Left forelimb (tissue), 1 donor: ENCODE data around the gene PDE8A.
"Not testable (repeated sequence)": the region's sequence is repeated elsewhere in the genome, so short reads cannot be mapped to it uniquely, and the experiment has no call there.

ENCODE experiments used
- DNase-seq: peaks from one replicate; pipeline ENCODE4 v3.0.0-alpha.2; 2018; ENCODE audit warnings: low spot score

Gene PDE8A

DNA sequence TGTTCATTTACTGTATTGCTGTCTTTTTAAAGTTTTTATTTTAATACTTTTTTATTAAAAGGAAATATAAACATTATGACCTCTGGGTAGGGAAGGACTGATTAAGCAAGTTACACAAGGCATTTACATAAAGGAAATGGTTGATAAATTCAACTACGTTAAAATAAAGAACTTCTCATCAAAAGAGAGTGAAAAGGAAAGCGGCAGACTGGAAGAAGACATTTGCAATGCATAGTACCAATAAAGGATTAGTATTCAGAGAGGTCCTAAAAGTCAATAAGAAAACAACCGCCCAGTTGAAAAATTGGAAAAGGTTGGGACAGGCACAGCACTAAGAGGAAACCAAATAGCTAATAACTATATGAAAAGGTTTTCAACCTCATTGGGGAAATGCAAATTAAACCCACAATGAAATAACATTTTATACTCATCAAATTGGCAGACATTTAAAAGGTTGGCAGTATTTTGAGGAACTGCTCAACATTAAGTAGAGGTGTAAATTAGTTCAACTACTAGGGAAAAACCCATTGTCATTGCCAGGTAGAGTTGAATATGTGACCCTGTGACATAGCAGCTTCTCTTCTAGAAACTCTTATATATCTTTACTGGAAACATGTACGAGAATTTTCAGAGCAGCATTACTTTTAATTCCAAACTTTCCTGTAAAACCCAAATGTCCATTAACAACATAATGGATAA, 9.5 kb downstream of the PDE8A start:
- no peak for DNase-seq

DNA sequence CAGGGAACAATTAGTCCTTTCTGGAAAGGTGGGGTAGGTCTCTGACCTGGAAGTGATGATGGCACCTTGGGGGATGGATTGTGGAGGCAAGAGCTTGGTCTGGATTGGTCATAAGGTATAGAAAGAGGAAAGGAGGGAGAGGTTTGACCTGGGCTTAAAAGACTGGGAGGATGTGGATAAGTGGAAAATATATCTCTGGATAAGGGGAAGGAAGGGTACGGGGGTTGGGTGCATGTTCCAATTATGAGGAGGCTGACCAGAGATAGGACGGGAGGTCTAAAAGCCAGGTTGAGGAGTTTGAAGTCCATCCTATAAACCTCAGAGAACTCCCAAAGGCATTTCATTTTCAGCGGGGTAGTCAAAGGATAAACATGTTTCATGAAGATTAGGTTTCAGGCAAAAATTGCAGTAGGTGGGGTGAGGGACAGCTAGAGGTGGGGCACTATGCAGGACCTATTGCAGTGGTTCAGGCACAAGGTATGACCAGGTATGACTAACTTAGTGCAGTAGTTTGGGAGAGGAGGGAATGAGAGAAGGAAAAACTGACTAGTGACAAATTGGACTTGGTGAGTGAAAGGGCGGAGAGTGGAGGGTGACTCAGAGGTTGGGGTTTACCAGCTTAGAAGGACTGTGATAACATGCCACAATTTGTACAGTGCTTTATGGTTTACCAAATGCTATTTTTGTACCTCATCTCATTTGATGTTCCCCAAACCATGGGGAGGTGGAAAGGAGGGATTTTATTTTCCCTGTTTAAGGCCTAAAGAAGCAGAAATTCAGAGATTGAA, 10.7 kb downstream of the PDE8A start:
- no peak for DNase-seq

DNA sequence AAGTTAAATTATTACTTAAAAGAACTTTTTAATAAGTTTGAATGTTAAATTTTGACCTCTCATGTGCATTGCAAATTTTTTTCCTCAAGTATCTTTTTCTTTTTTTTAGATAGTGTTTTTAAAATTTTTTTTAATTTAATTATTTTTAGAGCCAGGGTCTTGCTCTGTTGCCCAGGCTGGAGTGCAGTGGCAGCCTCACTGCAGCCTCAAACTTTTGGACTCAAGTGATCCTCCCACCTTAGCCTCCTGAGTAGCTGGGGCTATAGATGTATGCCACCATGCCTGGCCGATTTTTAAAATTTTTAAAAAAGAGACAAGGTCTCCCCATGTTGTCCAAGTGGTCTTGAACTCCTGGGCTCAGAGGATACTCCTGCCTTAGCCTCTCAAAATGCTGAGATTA, 14.4 kb downstream of the PDE8A start:
- DNase-seq = no peak

DNA sequence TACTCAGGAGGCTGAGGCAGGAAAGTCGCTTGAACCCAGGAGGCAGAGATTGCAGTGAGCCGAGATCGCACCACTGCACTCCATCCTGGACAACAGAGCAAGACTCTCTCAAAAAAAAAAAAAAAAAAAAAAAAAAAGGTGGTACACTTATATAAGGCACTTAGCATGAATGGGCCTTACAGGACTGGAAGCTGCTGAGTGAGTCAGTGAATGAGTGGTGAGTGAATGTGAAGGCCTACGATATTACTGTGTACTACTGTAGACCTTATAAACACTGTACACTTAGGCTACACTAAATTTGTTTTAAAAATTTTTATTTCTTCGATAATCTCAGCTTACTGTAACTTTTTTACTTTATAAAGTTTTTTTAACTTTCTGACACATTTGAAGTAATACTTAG, 15.1 kb downstream of the PDE8A start:
- DNase-seq = not testable (repeated sequence)

DNA sequence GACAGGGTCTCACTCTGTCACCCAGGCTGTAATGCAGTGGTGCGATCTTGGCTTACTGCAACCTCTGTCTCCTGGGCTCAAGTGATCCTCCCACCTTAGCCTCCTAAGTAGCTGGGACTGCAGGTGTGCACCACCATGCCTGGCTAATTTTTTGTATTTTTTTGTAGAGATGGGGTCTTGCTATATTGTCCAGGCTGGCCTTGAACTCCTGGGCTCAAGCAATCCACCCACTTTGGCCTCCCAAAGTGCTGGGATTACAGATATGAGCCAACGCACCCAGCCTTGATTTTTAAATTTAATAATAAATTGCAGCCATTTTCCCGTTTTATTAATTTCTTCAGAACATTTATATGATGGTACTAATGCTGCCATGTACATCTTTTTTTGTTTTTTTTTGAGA, 15.6 kb downstream of the PDE8A start:
- DNase-seq = not testable (repeated sequence)

DNA sequence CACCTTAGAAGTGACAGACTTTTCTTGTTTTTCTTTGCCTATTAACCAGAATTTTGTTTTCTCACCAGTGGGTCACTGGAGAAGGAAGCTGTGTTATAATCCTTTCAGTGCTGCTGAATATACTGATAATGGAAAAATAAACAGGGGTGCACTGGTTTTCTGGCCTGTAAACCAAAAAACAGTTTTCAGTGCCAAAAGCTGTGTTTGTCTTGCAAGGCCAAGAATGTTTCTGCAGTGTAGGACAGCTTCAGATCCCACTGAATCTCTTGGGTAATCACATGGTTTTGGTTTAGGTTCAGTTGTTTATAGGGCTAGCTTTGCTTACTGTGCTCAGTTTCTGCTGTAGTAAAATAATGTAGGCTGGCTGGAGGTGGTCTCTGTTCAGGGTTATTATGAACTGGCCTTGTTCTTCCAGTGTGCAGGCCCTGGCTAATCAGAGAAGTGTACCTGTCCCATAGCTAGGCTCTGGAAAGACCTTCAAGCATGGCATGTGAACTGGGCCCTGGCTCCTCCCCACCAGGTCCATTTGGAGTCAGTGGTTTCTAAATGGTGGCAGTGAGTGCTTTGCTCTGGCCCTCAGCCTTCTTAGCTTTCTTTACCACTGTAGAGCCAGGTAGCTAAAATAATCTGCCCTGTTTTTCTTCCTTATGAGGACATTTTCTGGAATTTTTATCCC, 18.7 kb downstream of the PDE8A start:
- no peak for DNase-seq

DNA sequence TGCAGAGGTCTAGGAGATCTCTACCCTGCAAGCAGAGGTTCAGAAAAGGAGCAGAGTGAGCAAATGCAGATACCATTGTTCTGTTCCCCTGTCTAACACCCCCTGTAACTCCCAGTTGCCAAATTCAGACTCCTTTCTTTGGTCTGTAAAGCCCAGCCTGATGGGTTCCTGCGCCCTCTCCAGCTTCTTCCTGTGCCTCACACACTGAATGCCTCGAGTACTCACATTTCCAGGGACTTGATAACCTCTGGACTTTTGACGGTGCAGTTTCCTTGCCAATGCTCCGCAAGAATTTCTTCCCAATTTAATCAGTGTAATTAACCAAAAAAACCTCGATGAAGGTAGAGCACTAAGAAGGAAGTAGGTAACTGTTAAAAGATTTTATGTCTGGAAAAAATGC, 19.3 kb downstream of the PDE8A start:
- no peak for DNase-seq

DNA sequence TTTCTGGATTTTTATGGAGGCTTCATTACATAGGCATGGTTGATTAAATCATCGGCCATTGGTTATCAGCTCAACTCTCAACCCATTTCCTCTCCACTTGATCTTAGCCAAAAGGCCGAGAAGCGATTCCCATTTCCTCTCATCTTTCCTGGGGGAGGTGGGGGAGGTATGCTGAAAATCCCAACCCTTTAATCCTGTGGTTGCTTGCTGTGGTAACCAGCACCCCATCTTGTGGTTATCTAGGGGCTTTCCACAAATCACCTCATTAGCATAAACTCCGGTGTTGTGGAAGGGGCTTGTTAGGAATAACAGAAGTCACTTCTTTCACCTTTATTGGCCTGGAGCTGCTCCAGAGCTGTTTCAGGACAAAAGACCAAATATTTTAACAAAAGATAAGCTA, 20.9 kb downstream of the PDE8A start:
- no peak for DNase-seq

DNA sequence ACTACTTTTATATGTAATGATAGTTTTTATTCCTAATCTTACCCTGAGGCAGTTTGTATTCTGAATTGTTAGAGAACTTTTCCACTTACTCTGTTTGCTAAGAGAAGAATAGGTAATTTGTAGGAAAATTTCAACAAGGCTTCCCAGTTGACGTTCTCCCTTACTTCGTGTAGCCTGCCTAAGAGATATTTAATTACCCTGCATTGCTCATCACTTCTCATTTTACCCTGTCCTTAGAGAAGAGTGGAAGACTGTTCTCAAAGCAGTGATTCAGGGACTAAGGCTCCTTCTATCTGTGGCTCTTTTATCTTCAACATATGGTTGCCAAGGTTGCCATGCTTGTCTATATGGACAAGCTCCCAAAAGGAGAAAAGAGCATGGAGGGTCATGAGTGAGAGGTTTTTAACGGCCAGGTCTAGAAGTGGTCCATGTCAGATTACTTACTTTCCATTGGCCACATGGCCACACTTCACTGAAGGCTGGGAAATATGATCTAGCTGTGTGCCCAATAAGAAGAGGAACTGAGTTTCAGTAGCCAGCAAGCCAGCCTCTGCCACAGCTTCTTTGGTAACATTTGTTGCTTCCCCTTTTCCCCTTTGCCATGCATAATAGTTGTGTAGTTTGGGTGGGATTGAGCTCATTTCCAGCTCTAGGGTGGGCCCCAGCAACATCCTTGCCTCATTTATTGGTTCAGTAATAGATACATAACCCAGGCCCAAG, 22.1 kb downstream of the PDE8A start:
- no peak for DNase-seq

DNA sequence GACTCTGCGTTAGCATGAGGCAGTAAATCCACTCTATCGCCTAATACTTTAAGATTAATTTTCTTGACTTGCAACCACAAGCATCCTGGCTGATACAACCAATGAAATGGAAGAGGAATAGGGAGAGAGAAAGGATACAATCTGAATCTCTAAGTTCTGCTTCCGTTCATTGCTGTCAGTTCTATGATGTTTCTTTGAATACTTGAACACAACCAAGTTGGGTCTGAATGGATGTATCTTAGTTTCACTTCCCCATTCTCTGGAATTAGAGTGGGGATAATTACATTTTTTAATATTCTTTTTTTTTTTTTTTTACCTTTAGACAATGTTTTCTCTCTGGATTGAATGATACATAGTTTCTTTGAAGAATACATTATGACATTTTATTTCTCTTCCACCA, 22.9 kb downstream of the PDE8A start:
- DNase-seq = no peak

DNA sequence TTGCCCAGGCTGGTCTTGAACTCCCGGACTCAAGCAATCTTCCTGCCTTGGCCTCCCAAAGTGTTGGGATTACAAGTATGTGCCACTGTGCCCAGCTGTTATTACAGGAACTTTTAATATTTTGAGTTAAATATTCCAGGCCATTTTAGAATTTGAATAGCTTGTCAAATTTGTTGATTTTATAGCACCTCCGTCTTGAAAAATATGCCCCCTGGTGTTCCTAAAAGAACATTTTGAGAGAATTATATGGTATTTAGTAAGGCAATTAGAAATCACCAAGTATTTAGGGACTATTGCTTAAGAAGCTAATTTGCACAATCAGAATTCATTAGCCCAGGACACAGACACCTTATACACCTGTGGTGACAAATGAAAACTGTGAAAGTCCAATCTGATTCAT, 23.7 kb downstream of the PDE8A start:
- DNase-seq = no peak

DNA sequence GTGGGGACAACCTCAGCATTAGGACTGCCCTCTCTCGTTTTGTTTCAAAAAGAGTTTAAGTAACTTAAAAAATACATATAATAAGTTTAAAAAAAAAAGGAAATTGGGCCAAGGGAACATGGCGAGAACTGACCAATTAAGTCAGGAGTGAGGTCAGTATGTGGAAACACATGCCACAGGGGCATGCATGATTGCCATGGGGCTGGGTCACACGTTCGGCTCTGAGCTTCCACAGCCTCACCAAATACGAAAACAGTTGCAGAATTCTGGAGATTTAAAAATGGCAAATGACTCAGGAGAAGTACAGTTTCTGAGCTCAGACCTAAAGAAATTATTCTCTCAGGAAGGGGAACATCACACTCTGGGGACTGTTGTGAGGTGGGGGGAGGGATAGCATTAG, 24.1 kb downstream of the PDE8A start:
- DNase-seq = no peak

DNA sequence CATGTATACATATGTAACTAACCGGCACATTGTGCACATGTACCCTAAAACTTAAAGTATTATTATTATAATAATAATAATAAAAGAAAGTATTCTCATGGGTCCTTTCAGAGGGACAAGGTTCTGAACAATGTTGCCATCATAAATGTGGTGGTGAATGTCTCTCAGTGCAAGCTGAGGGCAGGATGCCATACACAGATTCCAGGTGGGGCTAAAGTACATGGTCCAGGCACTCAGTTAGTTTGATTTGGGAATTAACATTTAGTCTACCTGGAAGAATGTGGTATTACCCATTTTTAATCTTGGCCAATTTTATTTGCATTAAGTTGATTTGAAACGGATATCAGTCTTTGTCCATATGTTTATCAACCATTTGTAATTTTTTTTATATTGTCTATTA, 24.5 kb downstream of the PDE8A start:
- no peak for DNase-seq

DNA sequence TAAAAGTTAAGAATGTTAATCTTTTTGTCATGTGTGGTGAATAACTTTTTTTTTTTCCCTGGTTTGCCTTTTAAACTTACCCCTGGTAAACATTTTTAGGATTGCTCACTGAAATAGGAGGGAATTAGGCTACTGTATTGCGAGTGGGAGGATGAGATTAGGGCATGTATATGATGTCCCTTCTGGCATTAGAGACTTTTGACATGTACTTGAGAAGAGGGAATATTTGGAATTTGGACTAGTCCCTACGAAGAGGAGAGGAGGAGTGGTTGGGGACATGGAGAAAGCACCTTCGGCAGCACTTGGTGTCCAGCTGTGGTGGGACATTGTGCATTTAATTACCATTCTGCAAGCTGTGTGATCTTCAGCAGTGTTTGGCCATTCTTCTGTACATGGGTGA, 25.0 kb downstream of the PDE8A start:
- no peak for DNase-seq

DNA sequence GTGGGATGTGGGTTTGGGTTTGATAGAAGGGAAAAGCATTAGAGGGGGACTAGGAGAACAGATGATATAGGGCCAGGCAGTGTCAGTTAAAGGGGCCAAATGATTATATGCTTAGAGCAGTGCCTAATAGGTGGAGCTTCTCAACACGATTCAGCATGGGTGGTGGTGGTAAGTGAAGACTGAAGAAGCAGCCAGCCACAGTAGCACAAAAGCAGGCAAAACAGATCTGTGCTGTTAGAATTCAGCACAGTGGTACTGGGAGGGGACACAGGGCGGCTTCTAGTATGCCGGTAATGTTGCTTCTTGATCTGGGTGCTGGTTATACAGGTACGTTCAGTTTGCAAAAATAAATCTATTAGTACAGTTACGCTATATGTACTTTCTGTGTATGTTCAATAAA, 25.5 kb downstream of the PDE8A start:
- DNase-seq = no peak

DNA sequence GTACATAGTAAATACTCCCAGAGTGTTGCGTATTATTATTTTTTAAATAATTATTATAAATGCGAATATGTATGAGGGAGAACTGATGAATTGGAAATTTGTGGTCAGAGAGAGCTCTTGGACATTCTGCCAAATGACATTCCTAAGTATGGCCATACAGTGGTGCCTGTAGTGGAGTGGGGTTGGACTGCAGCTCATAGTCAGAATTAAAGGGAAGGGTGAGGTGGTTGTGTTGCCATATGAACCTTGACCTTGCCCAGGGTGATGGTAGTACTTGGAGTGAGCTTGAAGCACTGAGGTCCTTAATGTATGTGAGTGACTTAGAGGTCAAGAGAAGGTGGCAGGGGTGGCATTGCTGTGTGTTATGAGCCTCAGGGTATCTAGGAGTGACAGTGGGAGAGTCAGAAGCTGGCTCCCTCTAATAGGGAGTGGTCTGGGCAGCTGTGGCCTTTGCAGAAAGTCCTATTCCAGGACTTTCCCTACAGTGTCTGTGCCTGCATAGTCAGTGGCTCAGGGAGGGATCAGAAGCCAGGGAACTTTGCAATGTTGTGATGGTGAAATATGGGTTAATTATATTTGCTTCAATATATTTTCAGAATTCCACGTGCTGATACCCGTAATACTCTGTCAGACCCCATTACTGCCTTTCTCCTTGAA, 26.2 kb downstream of the PDE8A start:
- DNase-seq = no peak

DNA sequence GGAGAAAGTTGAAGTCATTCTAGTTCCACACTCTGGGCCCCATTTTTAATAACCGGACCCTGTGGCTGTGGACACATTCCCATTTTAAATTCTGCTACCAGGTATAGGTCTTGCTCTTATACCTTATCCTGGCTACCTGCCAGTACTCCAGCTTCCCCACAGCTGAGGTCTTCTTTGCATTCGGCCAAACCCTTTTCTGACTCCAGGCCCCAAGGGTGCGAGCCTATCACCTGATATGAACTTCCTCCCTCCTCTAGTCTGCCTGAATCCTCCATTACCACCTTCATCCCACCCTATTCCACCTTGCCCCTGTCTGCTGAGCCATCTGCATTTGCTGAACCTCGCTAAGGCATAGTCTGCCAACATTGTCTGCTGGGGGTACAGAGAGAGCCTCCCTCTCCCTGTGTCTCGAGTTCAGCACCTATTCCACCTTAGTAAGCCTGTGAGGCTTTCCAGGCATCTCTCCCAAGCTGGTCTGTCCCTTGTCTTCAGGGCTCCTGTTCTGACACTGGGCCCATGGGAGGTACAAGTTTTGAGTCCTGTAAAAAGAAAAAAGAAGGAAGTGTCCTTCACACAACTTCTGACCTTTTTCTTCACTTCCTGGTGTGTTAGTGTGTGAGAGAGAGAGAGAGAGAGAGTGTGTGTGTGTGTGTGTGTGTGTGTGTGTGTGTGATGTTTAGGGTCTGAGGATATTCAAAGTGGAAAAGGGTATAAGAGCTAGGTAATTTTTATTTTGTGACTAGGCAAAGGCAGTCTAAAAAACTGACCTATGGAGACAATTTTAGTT, 27.0 kb downstream of the PDE8A start:
- DNase-seq = no peak

DNA sequence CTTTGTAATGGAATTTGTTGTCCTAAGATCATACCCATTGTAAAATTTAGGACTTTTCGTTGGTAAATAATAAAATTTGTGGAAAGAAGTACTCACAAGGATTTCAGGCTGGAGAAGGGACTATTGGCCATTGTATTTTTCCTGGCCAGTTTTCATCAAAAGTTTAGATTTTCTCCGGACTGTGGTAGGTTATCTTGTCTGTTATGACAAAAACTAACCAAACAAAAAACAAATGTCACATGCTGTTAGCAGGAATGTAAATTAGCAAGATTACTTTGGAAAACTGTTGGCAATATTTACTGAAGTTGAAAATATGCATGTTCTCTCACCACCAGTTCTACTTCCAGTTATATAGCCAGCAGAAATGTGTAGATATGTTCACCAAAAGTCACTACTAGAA, 27.8 kb downstream of the PDE8A start:
- no peak for DNase-seq

DNA sequence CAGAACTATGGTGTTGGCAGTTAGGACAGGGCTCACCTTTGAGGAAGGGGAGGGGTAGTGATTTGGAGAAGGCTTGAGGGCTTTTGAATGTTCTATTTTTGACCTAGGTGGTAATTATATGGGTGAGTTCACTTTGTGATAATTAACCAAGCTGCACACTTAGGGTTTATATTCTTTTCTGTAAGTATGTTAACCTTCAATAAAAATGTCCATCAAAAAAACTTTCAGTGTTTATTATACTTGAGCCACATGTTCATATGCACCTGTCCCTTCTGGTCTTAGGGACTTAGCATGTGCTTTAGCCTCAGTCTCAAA, 28.4 kb downstream of the PDE8A start:
- no peak for DNase-seq

DNA sequence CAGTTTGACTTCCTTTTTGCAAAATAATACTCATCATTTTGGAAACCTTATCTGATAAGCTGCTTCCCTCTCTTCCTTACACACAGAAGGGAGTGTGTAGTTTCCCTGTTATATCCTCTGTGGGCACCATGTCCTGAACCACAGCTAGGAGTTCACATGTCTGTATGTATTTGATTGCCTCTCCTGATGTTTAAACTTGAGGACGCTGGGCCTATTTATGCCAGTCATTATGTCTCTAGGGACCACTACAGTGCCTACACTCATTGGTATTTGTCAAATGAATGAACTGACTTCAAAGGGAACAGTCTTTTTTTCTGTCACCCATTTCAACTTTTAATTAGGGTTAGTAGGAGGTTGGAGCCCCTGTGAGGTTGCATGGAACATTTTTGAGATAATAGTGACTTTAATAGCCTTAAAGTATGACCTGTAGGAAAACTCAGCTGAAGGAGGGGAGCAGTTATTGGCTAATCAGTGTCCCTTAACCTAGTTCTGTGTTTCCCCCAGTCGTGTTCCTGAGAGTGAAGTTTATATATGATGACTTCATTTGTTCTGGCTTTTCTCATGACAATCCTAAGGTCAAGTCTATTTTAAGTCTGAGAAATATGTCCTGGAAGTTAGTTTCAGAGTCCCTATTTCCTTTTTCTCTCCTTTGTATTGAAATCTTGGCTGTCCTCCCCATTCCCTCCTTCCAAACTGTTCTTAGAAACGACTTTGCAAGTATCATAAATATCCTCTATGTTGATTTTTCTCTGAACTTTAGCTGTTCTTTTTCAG, 28.9 kb downstream of the PDE8A start:
- DNase-seq = no peak

DNA sequence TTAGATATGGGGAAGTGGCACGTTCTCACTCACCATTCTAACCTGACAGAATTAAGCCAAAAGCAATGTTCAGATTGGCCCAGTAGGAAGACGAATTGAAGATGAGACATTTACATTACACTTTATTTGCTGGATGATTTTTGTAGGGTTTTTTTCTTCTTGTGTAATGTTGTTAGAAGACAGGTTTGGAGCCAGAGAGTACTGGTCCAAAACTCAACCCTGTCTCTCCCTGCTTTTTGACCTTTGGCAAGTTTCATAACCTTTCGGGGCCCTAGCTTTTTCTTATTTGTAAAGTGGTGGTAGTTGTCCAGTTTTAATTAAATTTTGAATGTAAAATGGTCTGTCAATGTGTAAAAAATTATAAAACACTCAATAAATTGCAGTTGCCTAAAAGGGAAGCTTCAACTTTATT, 29.5 kb downstream of the PDE8A start:
- DNase-seq = no peak
